Endodermal cell (in vitro differentiated cells): Measurements from ENCODE around the gene TAF6. TPM values are rescaled to one million over a fixed set of nuclear protein-coding genes. Genes with fewer than 3 reads are reported as not detected.
A peak's percentile ranks its signal among the peaks of the same experiment; 100 is the strongest.

Experiments
- DNase-seq: peaks from one replicate; pipeline ENCODE4 v3.0.0-alpha.2; 2017
- H3K27ac ChIP-seq: 2 replicates; pipeline ENCODE4 v1.5.1; 2013; ENCODE audit warnings: mild to moderate bottlenecking, low read depth, low read length, moderate library complexity
- H3K27me3 ChIP-seq: 2 replicates; pipeline ENCODE4 v1.6.1; 2013; ENCODE audit warnings: mild to moderate bottlenecking, low read length, moderate library complexity; ENCODE audit not compliant: insufficient read depth, control insufficient read depth, poor library complexity, severe bottlenecking
- H3K36me3 ChIP-seq: 2 replicates; pipeline ENCODE4 v1.7.0; 2013; ENCODE audit warnings: mild to moderate bottlenecking, low read length, moderate library complexity; ENCODE audit not compliant: control insufficient read depth, insufficient read depth
- H3K4me1 ChIP-seq: one replicate; pipeline ENCODE4 v1.7.0; 2013; ENCODE audit warnings: low read length; ENCODE audit not compliant: control insufficient read depth, insufficient read depth
- H3K4me3 ChIP-seq: 2 replicates; pipeline ENCODE4 v1.5.1; 2013; ENCODE audit warnings: mild to moderate bottlenecking, low read length, moderate library complexity
- H3K9ac ChIP-seq: 2 replicates; pipeline ENCODE4 v1.6.1; 2013; ENCODE audit warnings: mild to moderate bottlenecking, low read length, moderate library complexity; ENCODE audit not compliant: poor library complexity, severe bottlenecking; ENCODE audit errors: extremely low read depth
- H3K9me3 ChIP-seq: 2 replicates; pipeline ENCODE4 v1.6.1; 2013; ENCODE audit warnings: mild to moderate bottlenecking, low read length, moderate library complexity; ENCODE audit not compliant: control insufficient read depth
- H3K27ac Mint-ChIP-seq: 2 replicates; pipeline ENCODE4 v1.8.0; 2020; ENCODE audit warnings: mixed read lengths
- H3K27me3 Mint-ChIP-seq: 2 replicates; pipeline ENCODE4 v1.8.0; 2021; ENCODE audit warnings: mild to moderate bottlenecking, mixed read lengths; ENCODE audit not compliant: insufficient read depth
- H3K36me3 Mint-ChIP-seq: 2 replicates; pipeline ENCODE4 v1.8.0; 2020; ENCODE audit warnings: low read depth, mixed read lengths
- H3K4me1 Mint-ChIP-seq: 2 replicates; pipeline ENCODE4 v1.8.0; 2020; ENCODE audit warnings: mixed read lengths
- H3K4me3 Mint-ChIP-seq: 2 replicates; pipeline ENCODE4 v1.8.0; 2020; ENCODE audit warnings: mild to moderate bottlenecking, moderate library complexity, mixed read lengths
- H3K9me3 Mint-ChIP-seq: 2 replicates; pipeline ENCODE4 v1.8.0; 2020; ENCODE audit warnings: mild to moderate bottlenecking, mixed read lengths
- WGBS, 2 experiments: methylation state at CpG; one replicate each; pipeline versions ENCODE4 v1.1.5 to v1.1.7; 2013; ENCODE audit warnings: missing lambda C conversion rate in 2 of 2, mixed read lengths in 1 of 2; ENCODE audit not compliant: insufficient coverage in 1 of 2, insufficient read length in 1 of 2; 5-methylcytosine and 5-hydroxymethylcytosine counted together
- total RNA-seq, 2 donors: library from RNA; stranded (reverse); fragmentation: NEBNext Ultra II Directional in 1 of 2; extraction: Animal tissue kit (Norgen Biotek cat#: 25700) in 1 of 2; gene quantifications; 2 replicates in 1 of 2; 3 replicates in 1 of 2; pipeline ENCODE4 v1.2.1, GENCODE V29; 2021
- TF ChIP-seq, protein P1 (sequence below): fragments of 200-600 bp; sonication (generic); conservative IDR thresholded peaks from 2 replicates; pipeline ENCODE4 v1.5.0; 2021; ENCODE audit warnings: antibody characterized with exemption, mild to moderate bottlenecking

The TAF6 gene
- total RNA-seq, 2 donors from 2014 or later, result 83.1 to 113 TPM

DNA sequence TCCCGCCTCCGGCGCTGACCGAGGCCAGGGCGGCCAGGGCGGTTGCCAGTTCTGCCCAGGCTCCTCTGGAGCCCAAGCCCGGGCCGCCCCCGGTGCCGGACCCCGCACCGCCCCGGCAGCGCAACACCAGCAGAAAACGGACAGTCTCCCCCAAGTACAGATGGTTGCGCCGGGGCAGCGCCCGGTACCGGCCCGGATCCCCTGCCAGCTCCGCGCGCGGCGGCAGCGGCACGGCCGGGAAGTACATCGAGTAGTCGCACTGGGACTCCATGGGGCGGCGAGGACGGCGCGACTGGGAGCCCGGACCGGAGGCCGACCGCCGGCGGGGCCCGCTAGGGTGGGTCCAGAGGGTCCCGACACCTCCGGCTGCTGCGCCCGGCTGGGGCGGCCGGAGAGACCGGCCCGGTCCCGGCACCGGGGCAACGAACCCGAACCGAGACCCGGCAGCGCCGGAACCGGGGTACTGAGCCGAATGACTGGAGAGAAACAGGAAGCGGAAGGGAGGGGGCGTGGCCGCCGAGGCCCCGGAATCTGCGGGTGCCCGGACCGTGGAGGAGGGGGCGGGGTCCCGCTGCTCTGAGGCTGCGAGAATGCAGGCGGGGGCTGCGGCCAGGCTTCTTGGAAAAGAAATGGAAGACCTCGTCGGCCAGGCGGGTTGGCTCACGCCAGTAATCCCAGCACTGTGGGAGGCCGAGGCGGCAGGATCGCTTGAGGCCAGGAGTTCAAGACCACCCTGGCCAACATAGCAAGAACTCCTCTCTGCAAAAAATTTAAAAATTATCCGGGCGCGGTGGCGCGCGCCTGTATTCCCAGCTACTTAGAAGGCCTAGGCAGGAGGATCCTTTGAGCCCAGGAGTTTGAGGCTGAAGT, 39.3 kb upstream of the TAF6 start, which contains the start of gene TRAPPC14:
Gene TRAPPC14, minus strand, starts transcription at position 495 of the 870 bp plus-strand sequence. Its CDS starts 224 bp downstream, at position 271.
- peak; percentile 98 for DNase-seq
- H3K36me3 ChIP-seq, result peaks cover 32% of the 10 kb centered on the region
- H3K27ac ChIP-seq, result peak within 1 kb of the TSS; percentile 22
- Mint-ChIP-seq H3K27ac (peak within 1 kb of the TSS; percentile 82), H3K4me1 (peaks cover 31% of the 10 kb centered on the region), H3K9me3 (no peaks in the 10 kb centered on the region), H3K27me3 (peaks cover 6% of the 10 kb centered on the region), H3K4me3 (peak within 1 kb of the TSS; percentile 62), H3K36me3 (peaks cover 18% of the 10 kb centered on the region)
- H3K9me3 ChIP-seq, result no peaks in the 10 kb centered on the region
- WGBS, 2 experiments, result 3 to 14% methylated on average over 27 to 87 of the region's 87 CpGs
- H3K4me3 ChIP-seq, result peak within 1 kb of the TSS; percentile 84
- peaks cover 19% of the 10 kb centered on the region for H3K4me1 ChIP-seq
- no peaks in the 10 kb centered on the region for H3K27me3 ChIP-seq
- peak within 1 kb of the TSS; percentile 73 for H3K9ac ChIP-seq
- TF ChIP-seq, protein P1, sequence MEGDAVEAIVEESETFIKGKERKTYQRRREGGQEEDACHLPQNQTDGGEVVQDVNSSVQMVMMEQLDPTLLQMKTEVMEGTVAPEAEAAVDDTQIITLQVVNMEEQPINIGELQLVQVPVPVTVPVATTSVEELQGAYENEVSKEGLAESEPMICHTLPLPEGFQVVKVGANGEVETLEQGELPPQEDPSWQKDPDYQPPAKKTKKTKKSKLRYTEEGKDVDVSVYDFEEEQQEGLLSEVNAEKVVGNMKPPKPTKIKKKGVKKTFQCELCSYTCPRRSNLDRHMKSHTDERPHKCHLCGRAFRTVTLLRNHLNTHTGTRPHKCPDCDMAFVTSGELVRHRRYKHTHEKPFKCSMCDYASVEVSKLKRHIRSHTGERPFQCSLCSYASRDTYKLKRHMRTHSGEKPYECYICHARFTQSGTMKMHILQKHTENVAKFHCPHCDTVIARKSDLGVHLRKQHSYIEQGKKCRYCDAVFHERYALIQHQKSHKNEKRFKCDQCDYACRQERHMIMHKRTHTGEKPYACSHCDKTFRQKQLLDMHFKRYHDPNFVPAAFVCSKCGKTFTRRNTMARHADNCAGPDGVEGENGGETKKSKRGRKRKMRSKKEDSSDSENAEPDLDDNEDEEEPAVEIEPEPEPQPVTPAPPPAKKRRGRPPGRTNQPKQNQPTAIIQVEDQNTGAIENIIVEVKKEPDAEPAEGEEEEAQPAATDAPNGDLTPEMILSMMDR, result no peak

GRCh38 chr7:100157334-100158228, 38.4 kb upstream of the TAF6 start:
- peaks cover 40% of the 10 kb centered on the region for H3K36me3 ChIP-seq
- H3K27me3 ChIP-seq, result no peaks in the 10 kb centered on the region
- Mint-ChIP-seq H3K27ac (peak overlapping the region; percentile 81), H3K4me1 (peaks cover 32% of the 10 kb centered on the region), H3K36me3 (peaks cover 24% of the 10 kb centered on the region), H3K9me3 (no peaks in the 10 kb centered on the region), H3K4me3 (peak overlapping the region; percentile 62), H3K27me3 (peaks cover 2% of the 10 kb centered on the region)
- H3K27ac ChIP-seq, result no peak overlapping the region
- H3K9me3 ChIP-seq, result no peaks in the 10 kb centered on the region
- H3K4me3 ChIP-seq, result peak overlapping the region; percentile 84
- H3K4me1 ChIP-seq, result peaks cover 21% of the 10 kb centered on the region
- TF ChIP-seq, protein P1, result peak; percentile 15
- 22 to 25% methylated on average over 5 to 32 of the region's 32 CpGs for WGBS, 2 experiments
- H3K9ac ChIP-seq, result peak overlapping the region; percentile 73
- peak; percentile 78 for DNase-seq

- no peak overlapping the region for H3K27ac Mint-ChIP-seq
- TF ChIP-seq, protein P1, result no peak
- Histone ChIP-seq H3K4me3 (peak overlapping the region; percentile 84), H3K9ac (no peak overlapping the region), H3K9me3 (no peaks in the 10 kb centered on the region), H3K36me3 (peaks cover 46% of the 10 kb centered on the region), H3K27ac (no peak overlapping the region), H3K4me1 (peaks cover 21% of the 10 kb centered on the region), H3K27me3 (no peaks in the 10 kb centered on the region)
- H3K4me1 Mint-ChIP-seq, result peaks cover 37% of the 10 kb centered on the region
- peaks cover 2% of the 10 kb centered on the region for H3K27me3 Mint-ChIP-seq
- no peaks in the 10 kb centered on the region for H3K9me3 Mint-ChIP-seq
- no peak for DNase-seq
- peaks cover 28% of the 10 kb centered on the region for H3K36me3 Mint-ChIP-seq
- 74% methylated on average over 5 of the region's 5 CpGs; no CpG with 5 or more reads in 1 of the 2 experiments for WGBS, 2 experiments
- peak overlapping the region; percentile 62 for H3K4me3 Mint-ChIP-seq
These were observed 37.8 kb upstream of the TAF6 start for GRCh38 chr7:100157069-100157333.
